Peyer's patch (tissue), 4 donors: ENCODE data around the gene PLEKHG4.

ENCODE experiments used
- POLR2A ChIP-seq, 2 donors: fragments of 450-650 bp; IDR thresholded peaks; one replicate each; pipeline ENCODE4 v1.5.1; 2017; ENCODE audit warnings: antibody characterized with exemption in 2 of 2, mild to moderate bottlenecking in 2 of 2, moderate library complexity in 2 of 2
- TF ChIP-seq, protein P1 (sequence below), 6 experiments: fragments of 450-650 bp in 4 of 6; fragments of 200-600 bp in 2 of 6; sonication (generic) in 1 of 6; IDR thresholded peaks; one replicate each; pipeline ENCODE4 v1.5.1; 2017 to 2019; ENCODE audit warnings: antibody characterized with exemption in 6 of 6, mild to moderate bottlenecking in 3 of 6, moderate library complexity in 1 of 6

DNA sequence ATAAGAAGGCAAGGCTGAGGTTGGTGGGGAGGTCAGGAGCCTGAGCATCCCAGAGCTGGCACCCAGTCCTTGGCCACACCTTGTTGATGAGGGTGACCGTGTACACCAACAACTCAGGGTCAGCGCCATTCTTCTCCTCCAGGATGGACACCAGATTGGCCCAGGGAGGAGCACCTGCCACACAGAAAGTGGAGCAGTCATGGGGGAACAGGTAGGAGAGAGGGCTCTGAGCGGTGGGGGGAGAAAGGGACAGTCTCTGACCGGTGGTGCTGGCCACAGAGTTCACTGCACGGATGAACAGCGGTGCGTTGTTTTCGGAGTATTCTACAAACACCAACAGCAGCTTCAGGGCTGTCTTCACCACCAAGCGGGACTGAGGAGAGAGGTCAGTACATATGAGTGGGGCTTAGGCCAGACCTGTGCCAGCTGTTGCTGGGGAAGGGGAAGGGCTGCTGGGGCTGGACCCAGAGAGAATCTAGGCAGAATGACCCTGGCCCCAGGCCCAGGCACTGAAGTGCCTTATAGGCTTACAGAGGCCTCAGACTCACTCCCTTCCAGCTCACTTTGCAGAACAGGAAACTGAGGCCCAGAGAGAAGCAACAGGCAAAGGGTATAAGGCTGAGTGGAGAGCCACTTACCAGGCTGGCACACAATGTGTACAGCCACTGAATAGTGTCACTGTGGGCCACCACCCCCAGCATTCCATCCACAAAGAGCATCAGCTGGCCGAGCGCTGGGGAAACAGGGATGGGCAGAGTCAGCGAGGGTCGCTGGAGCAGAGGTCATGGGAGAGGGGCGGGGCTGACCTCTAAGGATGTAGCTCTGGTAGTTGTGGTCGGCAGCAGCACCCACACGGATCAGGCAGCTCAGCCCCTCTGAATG lies 41.7 kb upstream of the PLEKHG4 start:
- TF ChIP-seq POLR2A (IDR thresholded peaks at IDR 0.05) = no peak
- TF ChIP-seq, protein P1, sequence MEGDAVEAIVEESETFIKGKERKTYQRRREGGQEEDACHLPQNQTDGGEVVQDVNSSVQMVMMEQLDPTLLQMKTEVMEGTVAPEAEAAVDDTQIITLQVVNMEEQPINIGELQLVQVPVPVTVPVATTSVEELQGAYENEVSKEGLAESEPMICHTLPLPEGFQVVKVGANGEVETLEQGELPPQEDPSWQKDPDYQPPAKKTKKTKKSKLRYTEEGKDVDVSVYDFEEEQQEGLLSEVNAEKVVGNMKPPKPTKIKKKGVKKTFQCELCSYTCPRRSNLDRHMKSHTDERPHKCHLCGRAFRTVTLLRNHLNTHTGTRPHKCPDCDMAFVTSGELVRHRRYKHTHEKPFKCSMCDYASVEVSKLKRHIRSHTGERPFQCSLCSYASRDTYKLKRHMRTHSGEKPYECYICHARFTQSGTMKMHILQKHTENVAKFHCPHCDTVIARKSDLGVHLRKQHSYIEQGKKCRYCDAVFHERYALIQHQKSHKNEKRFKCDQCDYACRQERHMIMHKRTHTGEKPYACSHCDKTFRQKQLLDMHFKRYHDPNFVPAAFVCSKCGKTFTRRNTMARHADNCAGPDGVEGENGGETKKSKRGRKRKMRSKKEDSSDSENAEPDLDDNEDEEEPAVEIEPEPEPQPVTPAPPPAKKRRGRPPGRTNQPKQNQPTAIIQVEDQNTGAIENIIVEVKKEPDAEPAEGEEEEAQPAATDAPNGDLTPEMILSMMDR (IDR thresholded peaks at IDR 0.05) = no peak
